Measurements from ENCODE around the gene MYH7B.

DNA sequence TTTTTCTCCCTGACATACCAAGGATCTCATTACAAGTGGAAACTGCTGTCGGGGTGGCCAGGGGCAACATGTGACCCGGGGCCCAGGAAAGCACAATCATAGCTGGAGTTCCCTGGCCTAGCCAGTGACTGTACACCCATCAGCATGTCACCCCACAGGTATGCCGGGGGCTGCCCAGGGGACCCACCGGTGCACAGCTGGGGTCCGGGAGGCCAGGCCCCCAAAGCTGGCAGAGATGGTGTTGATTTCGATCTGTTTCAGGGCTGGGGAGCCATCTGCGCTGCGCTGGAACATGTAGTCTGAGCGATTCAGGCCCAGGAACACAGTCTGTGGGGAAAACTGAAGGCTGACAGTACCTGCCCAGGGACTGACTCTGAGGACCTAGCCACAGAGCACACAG is 13.4 kb upstream of the MYH7B start:
- TF ChIP-seq, protein P1, sequence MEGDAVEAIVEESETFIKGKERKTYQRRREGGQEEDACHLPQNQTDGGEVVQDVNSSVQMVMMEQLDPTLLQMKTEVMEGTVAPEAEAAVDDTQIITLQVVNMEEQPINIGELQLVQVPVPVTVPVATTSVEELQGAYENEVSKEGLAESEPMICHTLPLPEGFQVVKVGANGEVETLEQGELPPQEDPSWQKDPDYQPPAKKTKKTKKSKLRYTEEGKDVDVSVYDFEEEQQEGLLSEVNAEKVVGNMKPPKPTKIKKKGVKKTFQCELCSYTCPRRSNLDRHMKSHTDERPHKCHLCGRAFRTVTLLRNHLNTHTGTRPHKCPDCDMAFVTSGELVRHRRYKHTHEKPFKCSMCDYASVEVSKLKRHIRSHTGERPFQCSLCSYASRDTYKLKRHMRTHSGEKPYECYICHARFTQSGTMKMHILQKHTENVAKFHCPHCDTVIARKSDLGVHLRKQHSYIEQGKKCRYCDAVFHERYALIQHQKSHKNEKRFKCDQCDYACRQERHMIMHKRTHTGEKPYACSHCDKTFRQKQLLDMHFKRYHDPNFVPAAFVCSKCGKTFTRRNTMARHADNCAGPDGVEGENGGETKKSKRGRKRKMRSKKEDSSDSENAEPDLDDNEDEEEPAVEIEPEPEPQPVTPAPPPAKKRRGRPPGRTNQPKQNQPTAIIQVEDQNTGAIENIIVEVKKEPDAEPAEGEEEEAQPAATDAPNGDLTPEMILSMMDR (IDR thresholded peaks at IDR 0.05; ENCODE audit: low read depth, low read length), result no peak
- TF ChIP-seq EZH2phosphoT487 (IDR thresholded peaks at IDR 0.05; ENCODE audit: low read depth), result no peak
